ENCODE data around the gene MAP2K6.

DNA sequence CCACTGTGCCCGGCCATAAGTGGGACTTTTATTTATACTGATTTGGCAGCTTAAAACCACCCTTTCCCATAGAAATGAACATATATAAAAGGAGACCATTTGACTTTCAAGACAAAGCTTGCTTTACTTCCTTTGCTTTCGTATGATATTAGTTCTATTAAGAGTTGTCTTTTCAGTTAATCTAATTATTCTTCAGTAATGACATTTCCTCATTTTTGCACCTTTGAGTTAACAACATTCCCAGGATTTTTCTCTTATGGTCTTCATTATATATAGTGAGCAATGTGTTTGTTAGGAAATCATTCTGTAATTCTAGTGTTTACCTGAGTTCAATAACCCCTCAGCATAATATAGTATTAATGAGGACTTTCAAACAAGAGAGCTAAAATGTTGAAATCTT, 173.8 kb downstream of the MAP2K6 start:
- TF ChIP-seq, protein P1, sequence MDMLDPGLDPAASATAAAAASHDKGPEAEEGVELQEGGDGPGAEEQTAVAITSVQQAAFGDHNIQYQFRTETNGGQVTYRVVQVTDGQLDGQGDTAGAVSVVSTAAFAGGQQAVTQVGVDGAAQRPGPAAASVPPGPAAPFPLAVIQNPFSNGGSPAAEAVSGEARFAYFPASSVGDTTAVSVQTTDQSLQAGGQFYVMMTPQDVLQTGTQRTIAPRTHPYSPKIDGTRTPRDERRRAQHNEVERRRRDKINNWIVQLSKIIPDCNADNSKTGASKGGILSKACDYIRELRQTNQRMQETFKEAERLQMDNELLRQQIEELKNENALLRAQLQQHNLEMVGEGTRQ (IDR thresholded peaks at IDR 0.05; ENCODE audit: low read length) = no peak
- TF ChIP-seq CTCF (IDR thresholded peaks at IDR 0.05; ENCODE audit: control extremely low read depth in 1 of 3, insufficient read depth in 1 of 3, low read depth in 1 of 3, low read length in 3 of 3) (no peak), TAF1 (IDR thresholded peaks at IDR 0.05; ENCODE audit: low read depth, low read length) (no peak), POLR2AphosphoS5 (IDR thresholded peaks at IDR 0.05; ENCODE audit: low read depth, low read length) (no peak), GTF2F1 (IDR thresholded peaks at IDR 0.05; ENCODE audit: borderline replicate concordance, low read depth, low read length) (no peak), SRF (IDR thresholded peaks at IDR 0.05; ENCODE audit: low read depth, low read length) (no peak), EP300 (IDR thresholded peaks at IDR 0.05; ENCODE audit: borderline replicate concordance in 1 of 2, low read depth in 2 of 2, low read length in 2 of 2) (no peak)

Measured in H1 (cell line).